H9 (cell line): ENCODE measurements around the gene PRRC2B. TPM values are rescaled to one million over a fixed set of nuclear protein-coding genes. Genes with fewer than 3 reads are reported as not detected.

Experiments
- DNase-seq: peaks from one replicate; pipeline ENCODE4 v3.0.0-alpha.2; 2017
- H2AFZ ChIP-seq: one replicate; pipeline ENCODE4 v1.6.1; 2013; ENCODE audit warnings: mild to moderate bottlenecking, low read length, control low read depth, moderate library complexity
- H2AK5ac ChIP-seq: 2 replicates; pipeline ENCODE4 v1.6.1; 2013; ENCODE audit warnings: low read length, control low read depth, mixed read lengths; ENCODE audit not compliant: insufficient read length
- H2BK120ac ChIP-seq: one replicate; pipeline ENCODE4 v1.6.1; 2013; ENCODE audit warnings: low read depth, mild to moderate bottlenecking, low read length, control low read depth, inconsistent platforms; ENCODE audit not compliant: poor library complexity, severe bottlenecking
- H2BK12ac ChIP-seq: 2 replicates; pipeline ENCODE4 v1.6.1; 2013; ENCODE audit warnings: low read length, control low read depth, mixed read lengths, low read depth; ENCODE audit not compliant: insufficient read length
- H2BK15ac ChIP-seq: 2 replicates; pipeline ENCODE4 v1.6.1; 2013; ENCODE audit warnings: low read depth, low read length, control low read depth
- H2BK20ac ChIP-seq: one replicate; pipeline ENCODE4 v1.6.1; 2013; ENCODE audit warnings: low read depth, mild to moderate bottlenecking, low read length, control low read depth, inconsistent platforms; ENCODE audit not compliant: poor library complexity, severe bottlenecking
- H2BK5ac ChIP-seq: 2 replicates; pipeline ENCODE4 v1.6.1; 2013; ENCODE audit warnings: low read length, control low read depth, mixed read lengths; ENCODE audit not compliant: insufficient read length
- H3K14ac ChIP-seq: 2 replicates; pipeline ENCODE4 v1.6.1; 2013; ENCODE audit warnings: low read length, control low read depth; ENCODE audit not compliant: insufficient read depth
- H3K18ac ChIP-seq: 2 replicates; pipeline ENCODE4 v1.6.1; 2013; ENCODE audit warnings: low read depth, mild to moderate bottlenecking, mixed read lengths, low read length, control low read depth; ENCODE audit not compliant: insufficient read length
- H3K23ac ChIP-seq: 2 replicates; pipeline ENCODE4 v1.6.1; 2013; ENCODE audit warnings: low read length, control low read depth, mixed read lengths, low read depth; ENCODE audit not compliant: insufficient read length
- H3K23me2 ChIP-seq: 2 replicates; pipeline ENCODE4 v1.6.1; 2013; ENCODE audit warnings: low read depth, mild to moderate bottlenecking, mixed read lengths, low read length, control low read depth; ENCODE audit not compliant: insufficient read length, poor library complexity, severe bottlenecking
- H3K27ac ChIP-seq: 2 replicates; pipeline ENCODE4 v1.5.1; 2013; ENCODE audit warnings: low read length, control low read depth, mixed read lengths, low read depth; ENCODE audit not compliant: insufficient read length
- H3K27me3 ChIP-seq: 2 replicates; pipeline ENCODE4 v1.6.1; 2013; ENCODE audit warnings: low read length, control low read depth, inconsistent platforms; ENCODE audit not compliant: insufficient read depth
- H3K4ac ChIP-seq: 2 replicates; pipeline ENCODE4 v1.6.1; 2013; ENCODE audit warnings: low read depth, mild to moderate bottlenecking, control low read depth, inconsistent platforms, low read length, moderate library complexity
- H3K4me1 ChIP-seq: 2 replicates; pipeline ENCODE4 v1.6.1; 2013; ENCODE audit warnings: low read length, control low read depth, inconsistent platforms; ENCODE audit not compliant: insufficient read depth
- H3K4me2 ChIP-seq: 2 replicates; pipeline ENCODE4 v1.6.1; 2013; ENCODE audit warnings: low read length, control low read depth, mixed read lengths; ENCODE audit not compliant: insufficient read length, insufficient read depth
- H3K56ac ChIP-seq: 2 replicates; pipeline ENCODE4 v1.6.1; 2013; ENCODE audit warnings: low read depth, mild to moderate bottlenecking, mixed read lengths, low read length, control low read depth; ENCODE audit not compliant: insufficient read length
- H3K79me1 ChIP-seq: 2 replicates; pipeline ENCODE4 v1.6.1; 2013; ENCODE audit warnings: low read depth, mild to moderate bottlenecking, moderate library complexity, low read length, control low read depth, inconsistent platforms; ENCODE audit not compliant: insufficient read depth, poor library complexity, severe bottlenecking
- H3K79me2 ChIP-seq: 2 replicates; pipeline ENCODE4 v1.6.1; 2013; ENCODE audit warnings: low read length, control low read depth, inconsistent platforms; ENCODE audit not compliant: insufficient read depth
- H3K9ac ChIP-seq: 2 replicates; pipeline ENCODE4 v1.6.1; 2013; ENCODE audit warnings: low read length, control low read depth, mixed read lengths; ENCODE audit not compliant: insufficient read length; ENCODE audit errors: extremely low read depth
- H3K9me3 ChIP-seq: one replicate; pipeline ENCODE4 v1.6.1; 2013; ENCODE audit warnings: low read depth, low read length, inconsistent platforms; ENCODE audit not compliant: control insufficient read depth
- H3T11ph ChIP-seq: one replicate; pipeline ENCODE4 v1.6.1; 2013; ENCODE audit warnings: mild to moderate bottlenecking, low read length, control low read depth, inconsistent platforms
- H4K20me1 ChIP-seq: one replicate; pipeline ENCODE4 v1.6.1; 2013; ENCODE audit not compliant: control insufficient read depth, insufficient read length, insufficient read depth
- H4K5ac ChIP-seq: 2 replicates; pipeline ENCODE4 v1.6.1; 2013; ENCODE audit warnings: low read depth, mild to moderate bottlenecking, mixed read lengths, low read length, control low read depth; ENCODE audit not compliant: insufficient read length
- H4K8ac ChIP-seq: replicated peaks from 2 replicates; pipeline ENCODE4 v1.6.1; 2013; ENCODE audit warnings: low read length, control low read depth, mixed read lengths, low read depth; ENCODE audit not compliant: insufficient read length
- H4K91ac ChIP-seq: 2 replicates; pipeline ENCODE4 v1.6.1; 2013; ENCODE audit warnings: low read depth, mild to moderate bottlenecking, moderate library complexity, mixed read lengths, low read length, control low read depth; ENCODE audit not compliant: insufficient read length
- H3K27ac Mint-ChIP-seq, 3 experiments: 2 replicates in 2 of 3; 3 replicates in 1 of 3; pipeline ENCODE4 v1.8.0; 2020 to 2021; ENCODE audit warnings: mixed read lengths in 3 of 3, mild to moderate bottlenecking in 1 of 3, moderate library complexity in 1 of 3
- H3K27me3 Mint-ChIP-seq: 2 replicates; pipeline ENCODE4 v1.8.0; 2021; ENCODE audit warnings: low read depth, mild to moderate bottlenecking, moderate library complexity, mixed read lengths
- H3K36me3 Mint-ChIP-seq, 3 experiments: 2 replicates in 2 of 3; 3 replicates in 1 of 3; pipeline ENCODE4 v1.8.0; 2020 to 2021; ENCODE audit warnings: low read depth in 3 of 3, mixed read lengths in 3 of 3; ENCODE audit not compliant: insufficient read depth in 1 of 3
- H3K4me1 Mint-ChIP-seq, 2 experiments: 2 replicates each; pipeline ENCODE4 v1.8.0; 2020; ENCODE audit warnings: mixed read lengths in 2 of 2
- H3K4me3 Mint-ChIP-seq, 2 experiments: 2 replicates in 1 of 2; 3 replicates in 1 of 2; pipeline ENCODE4 v1.8.0; 2020 to 2021; ENCODE audit warnings: mild to moderate bottlenecking in 2 of 2, mixed read lengths in 2 of 2, moderate library complexity in 1 of 2
- H3K9me3 Mint-ChIP-seq, 2 experiments: 2 replicates in 1 of 2; 3 replicates in 1 of 2; pipeline ENCODE4 v1.8.0; 2020; ENCODE audit warnings: mild to moderate bottlenecking in 2 of 2, mixed read lengths in 2 of 2, moderate library complexity in 1 of 2
- CTCF ChIP-seq: fragments of 200-600 bp; sonication (generic); conservative IDR thresholded peaks from 3 replicates; pipeline ENCODE4 v1.8.0; 2021; ENCODE audit warnings: antibody characterized with exemption, mild to moderate bottlenecking
- WGBS: extraction: QIAGEN DNeasy Blood & Tissue Kit; methylation state at CpG from one replicate; pipeline ENCODE4 v1.1.7; 2013; ENCODE audit warnings: missing lambda C conversion rate, low lambda C conversion rate, mixed read lengths; ENCODE audit not compliant: insufficient read length; ENCODE audit errors: extremely low coverage; 5-methylcytosine and 5-hydroxymethylcytosine counted together
- total RNA-seq: library from RNA; stranded (reverse); gene quantifications from 2 replicates; pipeline ENCODE4 v1.2.1, GENCODE V29; 2021

PRRC2B gene
- total RNA-seq, 1 experiment from 2014 or later = 251 TPM

GRCh38 chr9:131399972-131400371 is 6.1 kb downstream of the PRRC2B start:
- Histone ChIP-seq H2BK12ac (no peak overlapping the region), H3K27ac (no peak overlapping the region), H3K9me3 (no peaks in the 10 kb centered on the region), H4K91ac (no peak overlapping the region), H3K23ac (no peak overlapping the region), H3K9ac (no peak overlapping the region), H3K79me2 (peaks cover 92% of the 10 kb centered on the region), H3K23me2 (peaks cover 19% of the 10 kb centered on the region), H2BK120ac (no peak overlapping the region), H3K56ac (no peak overlapping the region), H3K14ac (no peak overlapping the region), H3K4me2 (no peak overlapping the region), H3K79me1 (no peaks in the 10 kb centered on the region), H4K8ac (no peak overlapping the region), H3K18ac (no peak overlapping the region), H3K4ac (no peak overlapping the region), H2BK5ac (no peak overlapping the region), H2BK20ac (no peak overlapping the region), H3T11ph (no peak overlapping the region), H3K27me3 (no peaks in the 10 kb centered on the region; the same call in 1 of the 2 replicates), H2BK15ac (no peak overlapping the region), H4K20me1 (no peaks in the 10 kb centered on the region), H2AK5ac (no peak overlapping the region), H2AFZ (no peak overlapping the region), H4K5ac (no peak overlapping the region), H3K4me1 (peaks cover 32% of the 10 kb centered on the region)
- Mint-ChIP-seq H3K4me3 (peak overlapping the region in 1 of 2 experiments; percentile 63; a peak in 2 of 5 replicates), H3K27me3 (no peaks in the 10 kb centered on the region), H3K9me3 (no peaks in the 10 kb centered on the region), H3K36me3 (peaks cover 11 to 35% (median 33%) of the 10 kb centered on the region in 3 experiments), H3K4me1 (peaks cover 70 to 91% of the 10 kb centered on the region in 2 experiments), H3K27ac (peak overlapping the region in 1 of 3 experiments; percentile 83; a peak in 3 of 7 replicates)
- DNase-seq = no peak
- no CpG with 5 or more reads among the region's 7 CpGs for WGBS
- no peak for TF ChIP-seq CTCF
